SK-N-SH (cell line): ENCODE measurements around the gene SLIT1. TPM values are rescaled to one million over a fixed set of nuclear protein-coding genes. Genes with fewer than 3 reads are reported as not detected.

Experiments used
- CTCF ChIA-PET: fragments of 300-600, 350-600 bp; formaldehyde crosslinking; extraction: SDS; loops from one replicate; lab custom pipeline; 2021; lab: Yijun Ruan, JAX
- POLR2A ChIA-PET: fragments of 350-600 bp; sonication (Branson Sonifier 250); formaldehyde crosslinking; extraction: SDS; loops from one replicate; lab custom pipeline; 2020; ENCODE audit warnings: antibody characterized with exemption, inconsistent platforms; lab: Yijun Ruan, JAX
- DNase-seq: peaks from one replicate; pipeline ENCODE4 v3.0.0; 2012
- H2AFZ ChIP-seq: fragments of 200-600 bp; sonication (generic); 2 replicates; pipeline ENCODE4 v1.8.1; 2016; ENCODE audit warnings: antibody characterized with exemption, mild to moderate bottlenecking, low read depth
- H3F3A ChIP-seq: fragments of 200-600 bp; sonication (generic); replicated peaks from 2 replicates; pipeline ENCODE3; 2016; ENCODE audit warnings: antibody characterized with exemption, mild to moderate bottlenecking; ENCODE audit not compliant: insufficient read depth
- H3K27ac ChIP-seq, 2 experiments: fragments of 200-500 bp in 1 of 2; fragments of 200-600 bp in 1 of 2; sonication (Bioruptor generic) in 1 of 2; sonication (generic), shearing (Covaris generic) in 1 of 2; 2 replicates each; pipeline versions ENCODE4 v1.5.1 to v1.6.1; 2014 to 2016; ENCODE audit warnings: low read depth in 2 of 2, inconsistent platforms in 1 of 2, low read length in 1 of 2, mild to moderate bottlenecking in 1 of 2, mixed read lengths in 1 of 2
- H3K27me3 ChIP-seq: fragments of 200-600 bp; sonication (generic), shearing (Covaris generic); 2 replicates; pipeline ENCODE4 v1.6.1; 2016; ENCODE audit warnings: mixed run types; ENCODE audit not compliant: insufficient read depth
- H3K36me3 ChIP-seq, 2 experiments: fragments of 200-500 bp in 1 of 2; fragments of 200-600 bp in 1 of 2; sonication (Bioruptor generic) in 1 of 2; sonication (generic) in 1 of 2; replicated peaks in 1 of 2; 2 replicates each; pipeline versions ENCODE3 to v1.5.1; 2014 to 2016; ENCODE audit warnings: low read length in 1 of 2, mild to moderate bottlenecking in 1 of 2; ENCODE audit not compliant: insufficient read depth in 2 of 2, control insufficient read depth in 1 of 2
- H3K4me1 ChIP-seq, 2 experiments: fragments of 200-500 bp in 1 of 2; fragments of 200-600 bp in 1 of 2; sonication (Bioruptor generic) in 1 of 2; sonication (generic), shearing (Covaris generic) in 1 of 2; 2 replicates each; pipeline versions ENCODE4 v1.5.1 to v1.6.1; 2014 to 2016; ENCODE audit warnings: low read depth in 1 of 2, low read length in 1 of 2, mixed run types in 1 of 2; ENCODE audit not compliant: insufficient read depth in 2 of 2, control insufficient read depth in 1 of 2
- H3K4me2 ChIP-seq: fragments of 200-600 bp; sonication (generic), shearing (Covaris generic); 2 replicates; pipeline ENCODE4 v1.6.1; 2017; ENCODE audit warnings: mixed run types
- H3K4me3 ChIP-seq, 2 experiments: fragments of 200-500 bp in 1 of 2; fragments of 200-600 bp in 1 of 2; sonication (Bioruptor generic) in 1 of 2; sonication (generic), shearing (Covaris generic) in 1 of 2; 2 replicates each; pipeline versions ENCODE4 v1.5.1 to v1.8.1; 2014 to 2016; ENCODE audit warnings: low read depth in 2 of 2, inconsistent platforms in 1 of 2, low read length in 1 of 2, mild to moderate bottlenecking in 1 of 2, mixed read lengths in 1 of 2, moderate library complexity in 1 of 2
- H3K79me2 ChIP-seq: fragments of 200-600 bp; sonication (generic); 2 replicates; pipeline ENCODE4 v1.8.1; 2017; ENCODE audit warnings: mild to moderate bottlenecking; ENCODE audit not compliant: insufficient read depth
- H3K9ac ChIP-seq: fragments of 200-600 bp; sonication (generic); 2 replicates; pipeline ENCODE4 v1.6.1; 2017; ENCODE audit warnings: mixed run types
- H3K9me2 ChIP-seq: fragments of 200-600 bp; sonication (generic); 2 replicates; pipeline ENCODE4 v1.6.1; 2017; ENCODE audit warnings: mixed run types
- H3K9me3 ChIP-seq: fragments of 200-600 bp; sonication (generic); 2 replicates; pipeline ENCODE4 v1.6.1; 2017; ENCODE audit warnings: mixed run types, mild to moderate bottlenecking, moderate library complexity
- H4K20me1 ChIP-seq: fragments of 200-600 bp; sonication (generic); 2 replicates; pipeline ENCODE4 v1.6.1; 2017; ENCODE audit warnings: mild to moderate bottlenecking, mixed run types; ENCODE audit not compliant: insufficient read depth
- CTCF ChIP-seq: fragments of 200-600 bp; sonication (generic); IDR thresholded peaks from 2 replicates; pipeline ENCODE4 v1.6.1; 2017; ENCODE audit warnings: antibody characterized with exemption, mild to moderate bottlenecking, moderate library complexity
- ELF1 ChIP-seq: IDR thresholded peaks from 2 replicates; pipeline ENCODE4 v1.4.0; 2012
- EZH2phosphoT487 ChIP-seq: fragments of 200-600 bp; sonication (generic); IDR thresholded peaks from 2 replicates; pipeline ENCODE4 v1.6.1; 2017; ENCODE audit warnings: low read depth, mixed run types, mild to moderate bottlenecking, antibody characterized with exemption, moderate library complexity, borderline replicate concordance
- FOSL2 ChIP-seq: IDR thresholded peaks from 2 replicates; pipeline ENCODE4 v1.4.0; 2012; ENCODE audit warnings: low read depth, mild to moderate bottlenecking, moderate library complexity, borderline replicate concordance
- FOXJ3 ChIP-seq: sonication (generic); formaldehyde crosslinking; IDR thresholded peaks from 2 replicates; pipeline ENCODE4 v1.5.1; 2020; ENCODE audit warnings: mild to moderate bottlenecking, missing genetic modification reagents
- GABPA ChIP-seq: IDR thresholded peaks from 2 replicates; pipeline ENCODE4 v1.4.0; 2012; ENCODE audit warnings: low read depth, mild to moderate bottlenecking
- JUND ChIP-seq: IDR thresholded peaks from 2 replicates; pipeline ENCODE4 v1.4.0; 2012
- MAX ChIP-seq: IDR thresholded peaks from 2 replicates; pipeline ENCODE4 v1.4.0; 2012; ENCODE audit warnings: low read depth
- MEF2A ChIP-seq: IDR thresholded peaks from 2 replicates; pipeline ENCODE4 v1.4.0; 2012; ENCODE audit warnings: low read depth, borderline replicate concordance
- MXI1 ChIP-seq: IDR thresholded peaks from 2 replicates; pipeline ENCODE4 v1.6.1; 2012; ENCODE audit warnings: mild to moderate bottlenecking, low read depth, low read length, improper control_type of control experiment
- NFIC ChIP-seq: IDR thresholded peaks from 2 replicates; pipeline ENCODE4 v1.4.0; 2012; ENCODE audit warnings: borderline replicate concordance
- NRF1 ChIP-seq: IDR thresholded peaks from 2 replicates; pipeline ENCODE4 v1.6.1; 2012; ENCODE audit warnings: low read depth, mild to moderate bottlenecking, low read length
- RCOR1 ChIP-seq: fragments of 150-350 bp; IDR thresholded peaks from 2 replicates; pipeline ENCODE4 v1.6.1; 2017; ENCODE audit warnings: antibody characterized with exemption, low read length
- RXRA ChIP-seq: IDR thresholded peaks from 2 replicates; pipeline ENCODE4 v1.4.0; 2012; ENCODE audit warnings: low read depth, mild to moderate bottlenecking, borderline replicate concordance
- TCF12 ChIP-seq: IDR thresholded peaks from 2 replicates; pipeline ENCODE4 v1.4.0; 2012
- TEAD4 ChIP-seq: IDR thresholded peaks from 2 replicates; pipeline ENCODE4 v1.4.0; 2012; ENCODE audit warnings: mild to moderate bottlenecking, borderline replicate concordance; ENCODE audit not compliant: insufficient read depth
- USF1 ChIP-seq: IDR thresholded peaks from 2 replicates; pipeline ENCODE4 v1.4.0; 2012; ENCODE audit warnings: low read depth, borderline replicate concordance
- USF2 ChIP-seq: fragments of 150-350 bp; IDR thresholded peaks from 2 replicates; pipeline ENCODE4 v1.6.1; 2017; ENCODE audit warnings: antibody characterized with exemption, low read length, low read depth, borderline replicate concordance
- YY1 ChIP-seq: IDR thresholded peaks from 2 replicates; pipeline ENCODE4 v1.4.0; 2012; ENCODE audit warnings: low read depth, mild to moderate bottlenecking
- WGBS: methylation state at CpG from one replicate; pipeline ENCODE4 v1.1.6; 2017; ENCODE audit warnings: low lambda C conversion rate; 5-methylcytosine and 5-hydroxymethylcytosine counted together
- polyA plus RNA-seq, 3 experiments: library from polyadenylated mRNA; depleted of rRNA; stranded (reverse); fragments of >200 nt; gene quantifications; 2 replicates each; pipeline ENCODE4 v1.2.3, GENCODE V29; 2012

The SLIT1 gene
- polyA plus RNA-seq, 1 of the 3 experiments (the other 2 are of a cell fraction) = 0.05 TPM

GRCh38 chr10:97007417-97007816 lies 178.3 kb downstream of the SLIT1 start:
- Histone ChIP-seq H3K9me3 (peaks cover 7% of the 10 kb centered on the region; the same call in 1 of the 2 replicates), H3K4me3 (no peak overlapping the region), H4K20me1 (no peaks in the 10 kb centered on the region), H2AFZ (no peak overlapping the region)
- WGBS = 71% methylated on average over 1 of the region's 1 CpG
- TF ChIP-seq MXI1 (no peak), ELF1 (no peak), GABPA (no peak), CTCF (no peak), FOSL2 (no peak), TEAD4 (no peak), RCOR1 (no peak), YY1 (no peak), FOXJ3 (CRISPR knock-in tag) (no peak), JUND (no peak)
- TF ChIP-seq, all 33 proteins: peak for 0
- Histone ChIP-seq H3K4me1 (no peaks in the 10 kb centered on the region), H3K27me3 (no peaks in the 10 kb centered on the region), H3K4me2 (no peak overlapping the region), H3K79me2 (no peaks in the 10 kb centered on the region), H3K36me3 (no peaks in the 10 kb centered on the region), H3K9me2 (peaks cover 3% of the 10 kb centered on the region; the same call in 1 of the 2 replicates), H3K9ac (no peak overlapping the region), H3F3A (no peaks in the 10 kb centered on the region), H3K27ac (no peak overlapping the region)
- DNase-seq = no peak
- ChIA-PET CTCF (no interaction called here), POLR2A (no interaction called here)

GRCh38 chr10:97006364-97006763 lies 179.4 kb downstream of the SLIT1 start:
- Histone ChIP-seq H3K79me2 (no peaks in the 10 kb centered on the region), H3K9ac (no peak overlapping the region), H3K9me3 (peaks cover 7% of the 10 kb centered on the region; the same call in 1 of the 2 replicates), H2AFZ (no peak overlapping the region), H3K4me1 (no peaks in the 10 kb centered on the region), H3K36me3 (no peaks in the 10 kb centered on the region), H3K9me2 (peaks cover 3% of the 10 kb centered on the region; the same call in 1 of the 2 replicates), H4K20me1 (no peaks in the 10 kb centered on the region), H3K27me3 (no peaks in the 10 kb centered on the region), H3K4me2 (no peak overlapping the region), H3K27ac (no peak overlapping the region), H3K4me3 (no peak overlapping the region), H3F3A (no peaks in the 10 kb centered on the region)
- WGBS = 26% methylated on average over 2 of the region's 6 CpGs
- DNase-seq = no peak
- ChIA-PET CTCF (no interaction called here), POLR2A (no interaction called here)
- TF ChIP-seq USF2 (no peak), TCF12 (no peak), NFIC (no peak), MAX (no peak), MEF2A (no peak), RCOR1 (no peak), NRF1 (no peak), GABPA (no peak), EZH2phosphoT487 (no peak), RXRA (no peak), ELF1 (no peak), JUND (no peak), USF1 (no peak)
